ENCODE results near the gene FAM153A.
"Not testable (repeated sequence)": the region's sequence is repeated elsewhere in the genome, so short reads cannot be mapped to it uniquely, and the experiment has no call there.

- TF ChIP-seq POLR2A, POLR2AphosphoS5 (IDR thresholded peaks at IDR 0.05; ENCODE audit: low read depth, low read length): not testable (repeated sequence)
Observed at GRCh38 chr5:177782169-177782568, 530 bp downstream of the FAM153A start.

Data from GM12891 (cell line).